Astrocyte of the spinal cord (primary cell): ENCODE results near the gene CLEC4M.

Experiments used
- DNase-seq: peaks from one replicate; pipeline ENCODE4 v3.0.0; 2011; ENCODE audit warnings: low read depth, low spot score
- H3K4me3 ChIP-seq: 2 replicates; pipeline ENCODE4 v1.5.1; 2011; ENCODE audit warnings: low read depth, mild to moderate bottlenecking, low read length, moderate library complexity
- CTCF ChIP-seq: IDR thresholded peaks from 2 replicates; pipeline ENCODE4 v1.5.1; 2012; ENCODE audit warnings: low read depth, mild to moderate bottlenecking, low read length, inconsistent platforms
- in situ Hi-C: cut with HindIII; loops from 2 replicates; pipeline ENCODE4 v1.10.0; 2017; ENCODE audit warnings: low sequenced_read_pairs

CLEC4M gene

DNA sequence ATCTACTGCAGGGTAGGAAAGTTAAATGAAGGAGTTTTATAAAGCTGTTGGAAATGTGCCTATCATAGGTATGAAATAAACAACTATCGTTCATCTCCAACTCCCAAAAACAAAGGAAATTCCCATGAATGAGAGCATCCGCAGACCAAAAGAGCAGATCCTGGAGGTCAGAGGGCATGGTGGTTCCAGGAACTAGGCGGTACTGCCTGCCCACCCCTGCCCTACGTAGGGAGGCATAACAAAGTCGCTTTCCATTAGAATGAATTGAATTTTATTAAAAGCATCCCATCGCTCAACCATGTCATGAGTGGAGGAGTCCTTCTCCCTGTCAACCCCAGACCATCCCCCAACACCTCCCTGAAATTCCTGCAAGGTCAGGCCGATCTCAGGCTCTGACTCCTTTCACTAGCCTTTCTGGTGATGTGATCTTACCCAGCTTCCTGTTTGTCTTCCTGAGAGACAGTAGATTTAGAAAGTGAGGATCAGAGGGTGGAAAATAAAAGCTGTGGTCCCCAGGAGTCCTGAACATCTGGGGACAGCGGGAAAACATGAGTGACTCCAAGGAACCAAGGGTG, at the start of gene CLEC4M:
TSS of gene CLEC4M (plus strand) at position 525 of the 575 bp plus-strand sequence. CDS start at position 549, 24 bp downstream.
- in situ Hi-C loops = no loop called here
- no peak within 1 kb of the TSS for H3K4me3 ChIP-seq

DNA sequence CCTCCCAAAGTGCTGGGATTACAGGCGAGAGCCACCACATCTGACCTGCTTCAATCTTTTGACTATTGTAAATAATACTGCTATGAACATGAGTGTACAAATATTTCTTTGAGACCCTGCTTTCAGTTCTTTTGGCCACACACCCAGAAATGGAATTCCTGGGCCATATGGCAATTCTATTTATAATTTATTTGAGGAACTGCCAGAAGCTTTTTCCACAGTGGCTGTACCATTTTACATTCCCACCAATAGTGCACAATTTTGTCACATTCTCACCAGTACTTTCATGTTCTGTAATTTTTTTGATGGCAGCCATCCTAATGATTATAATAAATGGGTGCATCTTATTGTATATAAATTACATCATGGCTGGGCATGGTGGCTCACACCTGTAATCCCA, 47.4 kb upstream of the CLEC4M start:
- no peak for DNase-seq
- no peak overlapping the region for H3K4me3 ChIP-seq
- no peak for TF ChIP-seq CTCF
- in situ Hi-C loops = no loop called here

More for the DNA sequence above, at the start of gene CLEC4M:
- TF ChIP-seq CTCF = no peak
- DNase-seq = no peak

- no peak overlapping the region for H3K4me3 ChIP-seq
- DNase-seq = no peak
- no peak for TF ChIP-seq CTCF
- in situ Hi-C loops = no loop called here
Observed at GRCh38 chr19:7716762-7717161, 46.3 kb upstream of the CLEC4M start.

DNA sequence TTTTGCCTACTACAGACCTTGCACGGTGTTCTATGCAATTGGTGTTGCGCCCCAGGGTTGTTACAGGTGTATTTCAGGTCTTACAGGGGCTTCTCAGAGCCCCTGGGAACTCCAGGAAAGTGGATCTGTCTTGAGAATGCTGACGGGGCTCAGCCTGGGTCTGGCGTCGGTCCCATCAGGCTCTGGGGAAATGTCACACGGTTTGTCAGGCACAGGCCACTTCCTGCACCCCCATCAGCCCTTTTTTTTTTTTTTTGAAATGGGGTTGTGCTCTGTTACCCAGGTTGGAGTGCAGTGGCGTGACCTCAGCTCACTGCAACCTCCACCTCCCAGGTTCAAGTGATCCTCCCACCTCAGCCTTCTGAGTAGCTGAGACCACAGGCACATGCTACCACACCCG, 44.4 kb upstream of the CLEC4M start:
- DNase-seq = no peak
- in situ Hi-C loops = no loop called here
- TF ChIP-seq CTCF = no peak
- H3K4me3 ChIP-seq = no peak overlapping the region

DNA sequence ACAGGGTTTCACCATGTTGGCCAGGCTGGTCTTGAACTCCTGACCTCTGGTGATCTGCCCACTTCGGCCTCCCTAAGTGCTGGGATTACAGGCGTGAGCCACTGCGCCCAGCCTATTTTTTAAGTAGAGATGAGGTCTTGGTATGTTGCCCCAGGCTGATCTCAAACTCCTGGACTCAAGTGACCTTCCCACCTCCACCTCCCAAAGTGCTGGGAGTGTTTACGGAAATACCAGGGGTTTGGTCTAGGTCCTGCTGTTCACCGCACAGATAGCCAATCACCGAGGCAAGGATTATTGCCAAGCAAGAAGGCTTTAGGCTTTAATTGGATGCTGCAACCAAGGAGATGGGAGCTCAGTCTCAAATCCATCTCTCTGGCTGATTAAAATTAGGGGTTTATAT, 42.7 kb upstream of the CLEC4M start:
- no peak for TF ChIP-seq CTCF
- no peak overlapping the region for H3K4me3 ChIP-seq
- in situ Hi-C loops = no loop called here
- DNase-seq = no peak

DNA sequence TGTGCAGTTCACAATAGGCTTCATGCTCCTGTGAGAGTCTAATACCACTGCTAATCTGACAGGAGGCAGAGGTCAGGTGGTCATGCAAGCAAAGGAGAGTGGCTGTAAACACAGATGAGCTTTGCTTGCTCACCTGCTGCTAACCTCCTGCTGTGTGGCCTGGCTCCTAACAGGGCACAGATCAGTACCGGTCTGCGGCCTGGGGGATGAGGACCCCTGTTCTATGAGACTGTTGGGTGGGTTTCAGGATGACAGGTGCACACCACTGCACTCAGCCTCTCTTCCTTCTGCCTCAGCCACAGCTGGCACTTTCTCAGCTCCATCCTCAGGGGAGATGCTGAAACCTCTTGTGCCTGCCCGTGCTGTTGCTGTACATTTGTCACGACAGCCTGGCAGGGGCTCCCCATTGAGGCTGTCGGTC, 40.8 kb upstream of the CLEC4M start:
- DNase-seq = no peak
- no peak overlapping the region for H3K4me3 ChIP-seq
- in situ Hi-C loops = no loop called here
- no peak for TF ChIP-seq CTCF

DNA sequence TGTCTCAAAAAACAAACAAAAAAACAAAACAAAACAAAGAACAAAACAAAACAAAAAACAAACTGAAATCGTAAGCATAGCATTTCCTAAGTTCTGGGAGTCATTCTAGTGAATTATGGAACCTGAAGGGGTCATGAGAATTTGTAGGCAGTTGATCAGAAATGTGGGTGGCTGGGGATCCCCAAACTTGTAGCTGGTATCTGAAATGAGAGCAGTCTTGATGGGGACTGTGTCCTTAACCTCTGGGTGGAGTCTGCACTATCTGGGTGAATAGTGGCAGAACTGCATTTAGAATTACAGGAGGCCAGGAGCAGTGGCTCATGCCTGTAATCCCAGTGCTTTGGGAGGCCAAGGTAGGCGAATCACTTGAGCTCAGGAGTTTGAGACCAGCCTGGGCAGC, 37.3 kb upstream of the CLEC4M start:
- no peak for TF ChIP-seq CTCF
- in situ Hi-C loops = no loop called here
- no peak for DNase-seq
- no peak overlapping the region for H3K4me3 ChIP-seq
